GM20000 (cell line): ENCODE measurements around the gene PCED1A.
"Not testable (repeated sequence)": the region's sequence is repeated elsewhere in the genome, so short reads cannot be mapped to it uniquely, and the experiment has no call there.

Source experiments
- DNase-seq: peaks from one replicate; pipeline ENCODE4 v3.0.0; 2012; ENCODE audit warnings: low spot score
- TF ChIP-seq, protein P1 (sequence below): IDR thresholded peaks from 2 replicates; pipeline ENCODE4 v1.5.1; 2012; ENCODE audit warnings: mild to moderate bottlenecking, control low read depth; ENCODE audit errors: extremely low read depth, missing control alignments

Gene PCED1A

DNA sequence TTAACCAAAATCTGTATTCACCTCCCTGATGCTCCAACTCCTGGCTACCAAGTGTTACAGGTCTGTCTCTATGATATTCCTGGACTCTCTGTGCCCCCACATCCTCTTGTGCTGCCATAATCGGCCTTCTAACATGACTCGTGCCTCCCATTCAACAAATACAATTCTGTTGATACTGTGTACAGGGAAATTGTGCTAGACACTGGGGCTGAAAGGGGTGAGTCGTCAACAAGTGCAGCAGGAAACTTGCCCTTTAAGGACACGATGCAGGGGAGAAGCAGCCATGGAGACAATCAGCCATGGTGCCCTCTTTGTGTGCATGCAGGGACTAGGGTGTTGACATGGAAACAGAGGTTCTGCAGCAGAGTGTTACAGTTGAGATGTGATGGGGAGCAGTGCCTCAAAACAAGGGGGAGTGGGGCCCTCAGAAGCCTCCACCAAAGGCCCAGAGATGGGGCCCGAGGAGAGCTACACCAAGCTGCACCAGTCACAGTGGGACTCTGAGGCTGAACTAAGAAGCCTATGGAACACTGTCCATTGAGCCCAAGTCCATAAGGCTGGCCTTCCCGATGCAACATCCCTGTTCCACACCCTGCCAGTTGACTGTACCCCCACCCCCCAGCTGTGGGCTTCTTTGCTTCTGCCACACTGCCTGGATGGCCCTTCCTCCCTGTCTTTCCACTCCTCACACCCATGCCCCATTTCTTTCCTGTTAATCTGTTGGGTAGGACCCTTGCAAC is 3.1 kb downstream of the PCED1A start:
- TF ChIP-seq, protein P1, sequence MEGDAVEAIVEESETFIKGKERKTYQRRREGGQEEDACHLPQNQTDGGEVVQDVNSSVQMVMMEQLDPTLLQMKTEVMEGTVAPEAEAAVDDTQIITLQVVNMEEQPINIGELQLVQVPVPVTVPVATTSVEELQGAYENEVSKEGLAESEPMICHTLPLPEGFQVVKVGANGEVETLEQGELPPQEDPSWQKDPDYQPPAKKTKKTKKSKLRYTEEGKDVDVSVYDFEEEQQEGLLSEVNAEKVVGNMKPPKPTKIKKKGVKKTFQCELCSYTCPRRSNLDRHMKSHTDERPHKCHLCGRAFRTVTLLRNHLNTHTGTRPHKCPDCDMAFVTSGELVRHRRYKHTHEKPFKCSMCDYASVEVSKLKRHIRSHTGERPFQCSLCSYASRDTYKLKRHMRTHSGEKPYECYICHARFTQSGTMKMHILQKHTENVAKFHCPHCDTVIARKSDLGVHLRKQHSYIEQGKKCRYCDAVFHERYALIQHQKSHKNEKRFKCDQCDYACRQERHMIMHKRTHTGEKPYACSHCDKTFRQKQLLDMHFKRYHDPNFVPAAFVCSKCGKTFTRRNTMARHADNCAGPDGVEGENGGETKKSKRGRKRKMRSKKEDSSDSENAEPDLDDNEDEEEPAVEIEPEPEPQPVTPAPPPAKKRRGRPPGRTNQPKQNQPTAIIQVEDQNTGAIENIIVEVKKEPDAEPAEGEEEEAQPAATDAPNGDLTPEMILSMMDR = no peak
- no peak for DNase-seq

DNA sequence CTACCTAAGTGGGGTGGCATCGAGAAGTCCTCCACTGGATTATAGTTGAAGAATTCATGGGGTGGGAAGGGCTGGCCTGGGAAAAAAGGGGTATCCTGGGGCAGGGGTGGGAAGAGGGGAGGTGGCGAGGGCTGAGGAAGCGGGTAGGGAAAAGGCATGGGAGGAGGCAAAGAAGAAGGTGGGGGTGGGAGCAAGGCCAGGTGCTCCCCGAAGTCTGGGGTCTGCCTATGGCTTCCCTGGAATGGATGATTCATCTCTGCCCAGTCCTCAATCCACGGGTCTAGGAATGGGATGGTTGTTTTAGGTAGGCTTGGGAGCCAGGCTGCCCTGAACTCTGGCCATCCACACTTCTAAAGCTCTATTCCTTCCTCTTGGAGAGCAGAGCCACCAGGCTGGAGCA is 4.4 kb downstream of the PCED1A start:
- no peak for DNase-seq
- TF ChIP-seq, protein P1 = no peak

DNA sequence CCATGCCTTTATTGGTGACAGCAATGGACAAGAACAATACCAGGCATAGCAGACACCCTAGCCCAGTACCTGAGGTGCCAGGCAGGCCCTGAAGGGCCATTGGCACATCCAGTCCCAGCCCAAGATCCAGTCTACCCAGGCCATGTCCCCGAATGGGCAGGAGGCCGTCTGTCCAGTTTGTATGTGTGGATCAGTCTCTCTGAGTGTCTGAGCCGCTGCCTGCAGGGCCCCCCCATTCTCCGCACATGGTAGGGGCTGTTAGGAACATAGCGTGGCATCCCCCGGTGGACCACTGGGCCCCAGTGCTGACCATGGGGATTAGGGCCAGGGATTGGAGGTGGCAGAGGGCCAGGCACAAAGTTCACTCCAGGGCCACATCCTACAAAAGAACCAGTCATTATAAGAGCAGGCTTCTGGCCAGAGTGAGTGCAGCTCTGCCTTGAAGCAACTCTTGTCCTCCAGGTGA is 5.1 kb downstream of the PCED1A start:
- no peak for DNase-seq
- TF ChIP-seq, protein P1 = no peak

DNA sequence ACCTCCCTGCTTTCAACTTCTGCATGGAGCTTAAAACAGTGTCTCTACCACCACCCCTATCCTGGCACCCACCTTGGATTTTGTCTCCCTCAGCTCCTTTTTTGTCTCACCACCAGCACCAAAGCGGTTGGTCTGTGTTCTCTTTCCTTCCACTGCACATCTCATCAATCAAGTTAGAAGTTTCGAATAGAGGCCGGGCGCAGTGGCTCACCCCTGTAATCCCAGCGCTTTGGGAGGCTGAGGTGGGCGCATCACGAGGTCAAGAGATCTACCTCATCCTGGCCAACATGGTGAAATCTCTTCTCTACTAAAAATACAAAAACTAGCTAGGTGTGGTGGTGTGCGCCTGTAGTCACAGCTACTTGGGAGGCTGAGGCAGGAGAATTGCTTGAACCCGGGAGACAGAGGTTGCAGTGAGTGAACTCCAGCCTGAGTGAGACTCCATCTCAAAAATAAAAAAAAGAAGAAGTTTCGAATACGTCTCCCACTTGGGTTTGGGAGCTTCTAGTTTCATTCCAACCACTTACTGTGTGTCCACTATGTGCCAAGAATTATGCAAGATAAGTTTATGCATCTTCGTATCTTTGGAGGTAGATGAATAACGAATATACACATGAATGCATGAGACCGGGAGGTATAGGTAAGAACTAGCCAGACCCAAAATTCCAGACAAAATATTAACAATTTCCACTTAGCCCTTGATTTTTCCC is 5.9 kb downstream of the PCED1A start:
- TF ChIP-seq, protein P1 = no peak
- no peak for DNase-seq

DNA sequence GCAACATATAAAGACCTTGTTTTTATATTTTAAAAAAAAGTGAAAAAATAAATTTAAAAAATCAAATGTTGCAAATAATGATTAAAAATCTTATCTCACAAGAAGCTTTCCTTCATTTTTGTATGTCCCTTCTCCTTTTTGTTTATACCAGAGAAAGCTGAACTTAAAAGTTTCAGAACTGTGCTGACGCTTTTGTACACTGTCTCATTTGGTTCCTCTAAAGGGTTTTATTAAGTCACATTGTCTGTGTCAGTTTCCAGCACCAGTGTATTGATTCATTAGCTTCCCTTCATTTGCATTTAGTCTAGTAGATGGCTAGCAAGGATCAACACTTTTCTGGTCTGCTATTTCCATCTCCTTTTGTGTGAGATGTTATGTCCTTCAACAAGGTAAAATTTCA is 6.7 kb downstream of the PCED1A start:
- no peak for DNase-seq
- TF ChIP-seq, protein P1 = no peak

DNA sequence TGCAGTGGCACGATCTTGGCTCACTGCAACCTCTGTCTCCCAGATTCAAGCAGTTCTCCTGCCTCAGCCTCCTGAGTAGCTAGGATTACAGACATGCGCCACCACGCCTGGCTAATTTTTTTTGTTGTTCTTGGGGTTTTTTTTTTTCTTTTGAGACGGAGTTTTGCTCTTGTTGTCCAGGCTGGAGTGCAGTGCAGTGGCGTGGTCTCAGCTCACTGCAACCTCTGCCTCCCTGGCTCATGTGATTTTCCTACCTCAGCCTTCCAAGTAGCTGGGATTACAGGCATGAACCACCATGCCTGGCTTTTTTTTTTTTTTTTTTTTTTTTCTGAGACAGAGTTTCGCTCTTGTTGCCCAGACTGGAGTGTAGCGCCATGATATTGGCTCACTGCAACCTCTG is 9.2 kb downstream of the PCED1A start:
- not testable (repeated sequence) for DNase-seq

DNA sequence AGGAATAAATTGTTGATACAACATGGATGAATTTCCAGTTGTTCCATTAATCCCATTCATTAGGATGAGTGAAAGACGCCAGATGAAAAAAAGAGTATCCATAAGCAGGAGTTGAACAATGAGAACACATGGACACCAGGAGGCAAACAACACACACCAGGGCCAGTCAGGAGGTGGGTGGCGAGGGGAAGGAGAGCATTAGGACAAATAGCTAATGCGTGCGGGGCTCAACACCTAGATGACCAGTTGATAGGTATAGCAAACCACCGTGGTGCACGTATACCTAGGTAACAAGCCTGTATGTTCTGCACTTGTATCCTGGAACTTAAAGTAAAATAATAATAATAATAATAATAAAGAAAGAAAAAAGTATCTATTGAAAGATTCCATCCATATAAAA is 11.1 kb downstream of the PCED1A start:
- DNase-seq = no peak
- TF ChIP-seq, protein P1 = no peak
